Measurements from ENCODE around the gene THADA.
"Not testable (repeated sequence)": the region's sequence is repeated elsewhere in the genome, so short reads cannot be mapped to it uniquely, and the experiment has no call there.

Gene THADA

DNA sequence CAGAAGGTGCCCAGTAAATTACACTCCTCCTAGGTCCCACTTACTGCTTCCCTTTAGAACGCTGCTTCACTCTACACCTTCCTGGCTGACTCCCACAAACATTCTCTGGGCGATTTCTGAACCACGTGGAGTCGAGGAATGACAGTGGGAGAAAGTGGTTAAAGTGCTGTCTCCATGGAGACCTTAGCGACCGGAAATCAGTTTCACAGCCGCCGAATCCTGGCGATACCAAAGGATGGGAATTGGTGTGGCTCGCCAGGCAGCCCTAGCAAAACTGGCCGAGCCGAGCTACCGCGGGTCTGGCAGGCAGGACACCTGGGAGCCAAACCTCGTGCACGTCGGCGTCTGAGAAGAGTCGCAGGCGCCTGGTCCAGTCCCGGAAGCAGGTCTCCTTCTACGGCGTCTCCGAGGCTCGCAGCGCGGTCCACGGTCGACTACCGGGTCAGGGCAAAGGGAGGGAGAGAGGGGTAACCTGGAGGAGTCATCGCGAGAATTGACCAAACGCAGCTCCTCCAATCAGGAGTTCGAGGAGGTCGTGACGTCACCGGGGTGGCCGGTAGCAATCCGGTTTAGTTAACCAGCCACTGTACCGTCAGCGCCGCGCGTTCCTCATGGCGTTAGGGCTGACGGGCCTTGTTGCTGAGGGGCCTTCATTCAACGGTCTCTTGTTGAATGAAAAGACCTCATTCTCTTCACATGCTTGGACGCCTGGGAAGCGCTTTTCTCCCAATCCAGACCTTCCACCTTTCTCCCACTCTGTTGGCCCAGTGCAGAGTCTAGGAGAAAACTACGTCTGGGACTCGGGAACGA lies at the start of gene THADA:
TSS of gene THADA (minus strand) at position 436 of the 810 bp plus-strand sequence. CDS start 3,646 bp downstream, outside the sequence.
- in situ Hi-C loops (cut with MboI; ENCODE audit: low sequenced_read_pairs), result no loop called here

DNA sequence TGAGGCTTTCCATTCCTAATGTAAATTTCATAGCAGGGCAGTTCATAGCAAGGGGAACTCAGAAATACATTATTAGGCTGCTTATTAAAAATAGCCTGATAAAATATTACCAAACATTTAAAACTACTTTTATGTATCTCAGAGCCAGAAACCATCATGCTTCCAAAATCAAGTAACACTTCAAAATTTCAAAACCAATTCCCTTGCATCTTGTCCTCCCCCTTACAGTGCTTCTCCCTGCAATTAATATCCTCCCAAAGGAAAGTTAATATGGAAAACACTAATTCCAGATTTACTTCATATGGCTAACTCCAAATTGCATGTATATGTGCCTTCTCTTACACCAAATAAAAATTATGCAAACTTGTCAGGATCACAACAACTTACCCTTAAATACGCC lies 47.8 kb upstream of the THADA start:
- in situ Hi-C loops (cut with MboI; ENCODE audit: low sequenced_read_pairs), result no loop called here

DNA sequence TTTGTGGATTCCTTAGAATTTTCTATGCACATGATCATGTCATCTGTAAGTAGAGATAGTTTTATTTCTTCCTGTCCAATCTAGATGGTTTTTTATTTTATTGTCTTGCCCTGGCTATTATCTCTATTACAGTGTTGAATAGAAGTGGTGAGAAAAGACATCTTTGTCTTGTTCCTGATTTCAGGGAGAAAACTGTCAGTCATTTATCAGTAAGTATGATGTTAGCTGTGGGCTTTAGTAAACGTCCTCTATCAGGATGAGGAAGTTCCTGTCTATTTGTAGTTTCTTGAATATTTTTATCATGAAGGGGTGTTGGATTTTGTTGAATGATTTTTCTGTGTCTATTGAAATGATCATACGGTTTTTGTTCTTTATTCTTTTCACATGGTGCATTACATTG lies 46.5 kb upstream of the THADA start:
- in situ Hi-C loops (cut with MboI; ENCODE audit: low sequenced_read_pairs), result no loop called here

- in situ Hi-C loops (cut with MboI; ENCODE audit: low sequenced_read_pairs), result no loop called here
These were observed 41.4 kb upstream of the THADA start, which contains the start of gene PLEKHH2 for GRCh38 chr2:43637030-43637803. Gene PLEKHH2, plus strand, starts transcription at chr2:43637260. Its CDS starts 7,414 bp downstream, at chr2:43644674.

DNA sequence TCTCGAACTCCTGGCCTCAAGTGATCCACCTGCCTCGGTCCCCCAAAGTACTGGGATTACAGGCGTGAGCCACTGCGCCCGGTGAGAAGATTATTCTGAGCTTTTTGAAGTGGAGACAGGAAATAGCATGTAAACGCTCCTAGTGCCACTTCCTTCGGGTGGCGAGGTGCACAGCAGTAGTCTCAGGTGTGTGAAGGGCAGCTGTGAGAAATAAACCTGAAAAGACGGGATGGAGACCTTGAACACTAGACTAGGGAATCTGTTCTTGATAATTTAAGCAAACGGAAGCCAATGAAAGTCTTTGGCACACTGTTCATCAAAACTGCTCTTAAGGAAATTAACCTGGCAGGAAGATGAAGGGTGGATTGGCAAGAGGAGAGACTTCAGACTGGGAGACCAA lies 40.8 kb upstream of the THADA start:
- in situ Hi-C loops (cut with MboI; ENCODE audit: low sequenced_read_pairs), result no loop called here

GRCh38 chr2:43636153-43636552 lies 40.3 kb upstream of the THADA start:
- in situ Hi-C loops (cut with MboI; ENCODE audit: low sequenced_read_pairs), result not testable (repeated sequence)

DNA sequence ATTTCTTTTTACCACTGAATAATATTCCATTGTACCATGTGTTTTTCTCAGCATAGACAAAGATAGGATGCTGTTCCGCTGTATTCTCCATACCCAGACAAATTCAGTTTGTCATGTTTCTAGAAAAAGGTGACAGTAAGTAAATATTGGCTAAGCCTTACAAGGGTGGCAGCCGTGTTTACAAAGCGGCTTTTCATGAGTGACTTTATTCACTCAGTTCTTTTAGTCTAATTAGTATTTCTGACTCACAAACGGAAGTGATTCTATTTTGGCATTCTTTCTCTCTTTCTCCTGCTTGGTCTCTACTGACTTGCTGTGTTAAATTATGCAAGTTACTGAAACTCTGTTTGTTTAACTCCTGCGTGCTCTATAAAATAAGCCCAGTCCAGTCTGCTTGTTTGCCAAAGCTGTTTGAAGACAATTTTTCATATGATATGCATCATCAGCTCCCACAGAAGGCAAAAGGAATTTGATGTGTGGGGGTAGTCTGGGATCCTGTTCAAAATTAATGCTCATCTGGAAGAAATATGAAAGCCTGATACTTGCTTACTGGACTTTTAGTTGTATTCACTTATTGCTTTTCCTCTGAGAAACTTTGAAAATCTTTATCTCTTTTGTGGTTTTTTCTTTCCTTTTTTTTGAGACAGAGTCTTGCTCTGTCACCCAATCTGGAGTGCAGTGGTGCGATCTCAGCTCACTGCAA lies 38.9 kb upstream of the THADA start:
- in situ Hi-C loops (cut with MboI; ENCODE audit: low sequenced_read_pairs), result no loop called here

DNA sequence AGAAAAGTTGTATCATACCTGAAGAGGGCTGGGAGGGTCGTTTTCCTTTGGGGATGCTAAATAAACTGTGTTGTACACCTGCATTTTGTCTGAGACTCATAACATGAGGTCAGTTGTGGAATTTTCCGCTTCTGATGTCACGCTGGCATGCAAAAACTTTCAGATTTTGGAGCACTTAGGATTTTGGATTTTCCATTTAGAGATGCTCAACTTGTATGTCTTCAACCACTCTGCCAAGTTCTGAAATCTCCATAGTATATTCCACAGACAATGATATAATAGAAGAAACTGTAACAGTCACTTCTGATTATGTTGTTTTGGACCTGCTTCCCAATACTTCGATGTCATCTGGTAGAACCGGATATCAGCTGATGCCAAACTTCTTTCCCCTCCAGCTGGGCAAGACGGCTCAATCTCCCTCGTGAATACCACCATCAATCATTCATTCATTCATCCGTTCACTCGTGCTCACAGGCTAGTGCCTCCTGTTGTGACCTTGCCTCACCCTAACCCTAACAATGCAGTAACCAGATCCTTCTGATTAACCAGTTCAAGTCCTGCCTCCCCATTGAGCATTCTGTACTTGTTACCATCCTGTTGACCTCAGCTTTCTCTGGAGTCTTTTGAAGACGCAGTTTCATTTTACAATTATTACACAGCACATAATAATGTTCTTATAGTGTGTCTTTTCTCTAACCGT lies 35.9 kb upstream of the THADA start:
- in situ Hi-C loops (cut with MboI; ENCODE audit: low sequenced_read_pairs), result no loop called here

DNA sequence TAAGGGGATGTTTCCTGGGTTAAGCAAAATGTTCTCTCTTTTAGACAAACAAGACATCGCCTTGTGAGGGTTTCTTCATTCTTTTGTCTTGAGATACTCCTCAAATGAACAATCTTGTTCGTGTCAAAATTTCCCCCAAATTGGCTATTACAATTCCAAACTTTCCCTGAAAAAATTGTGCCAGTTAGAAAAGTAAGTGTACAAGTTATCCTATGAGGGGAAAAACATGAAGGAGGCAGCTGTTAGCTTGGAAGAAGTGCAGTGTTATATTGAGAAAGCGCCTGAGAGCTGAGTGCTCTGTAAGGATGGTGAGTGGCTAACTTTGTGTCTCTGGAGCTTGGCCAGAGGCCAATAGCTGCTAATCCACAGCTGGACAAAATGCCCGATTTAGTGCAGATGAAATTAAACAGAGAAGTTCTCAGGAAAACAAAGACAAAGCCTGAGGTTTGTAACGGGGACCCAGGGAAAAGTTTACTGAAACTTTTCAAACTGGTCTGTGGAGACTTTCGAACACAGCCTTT lies 27.2 kb upstream of the THADA start:
- in situ Hi-C loops (cut with MboI; ENCODE audit: low sequenced_read_pairs), result no loop called here

- in situ Hi-C loops (cut with MboI; ENCODE audit: low sequenced_read_pairs), result no loop called here
These were observed 23.7 kb upstream of the THADA start for GRCh38 chr2:43619511-43619910.

DNA sequence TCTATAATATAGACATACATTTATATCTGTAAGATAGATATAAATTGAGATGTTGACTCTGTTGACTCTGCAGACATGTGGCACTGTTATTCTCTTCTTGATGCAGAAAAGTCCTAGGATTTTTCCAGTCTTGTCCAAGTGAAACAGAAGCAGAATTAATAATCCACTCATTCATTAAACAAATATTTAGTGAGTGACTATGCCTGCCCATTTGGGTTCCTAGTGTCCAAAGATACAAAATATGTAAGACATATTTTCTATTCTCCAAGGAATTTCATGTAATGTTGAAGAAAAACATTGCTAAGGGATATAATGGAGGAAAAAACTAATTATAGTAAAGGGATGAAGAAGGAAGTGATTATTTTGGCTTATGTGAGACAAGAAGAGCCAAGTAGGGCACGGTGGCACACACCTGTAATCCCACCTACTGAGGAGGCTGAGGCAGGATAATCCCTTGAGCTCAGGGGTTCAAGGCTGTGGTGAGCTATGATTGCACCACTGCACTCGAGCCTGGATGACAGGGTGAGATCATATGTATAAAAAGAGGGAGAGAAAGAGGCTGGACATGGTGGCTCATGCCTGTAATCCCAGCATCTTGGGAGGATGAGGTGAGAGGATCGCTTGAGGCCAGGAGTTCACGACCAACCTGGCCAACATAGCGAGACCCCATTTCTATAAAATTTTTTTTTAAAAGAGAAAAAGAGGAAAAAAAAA lies 21.3 kb upstream of the THADA start:
- in situ Hi-C loops (cut with MboI; ENCODE audit: low sequenced_read_pairs), result no loop called here

DNA sequence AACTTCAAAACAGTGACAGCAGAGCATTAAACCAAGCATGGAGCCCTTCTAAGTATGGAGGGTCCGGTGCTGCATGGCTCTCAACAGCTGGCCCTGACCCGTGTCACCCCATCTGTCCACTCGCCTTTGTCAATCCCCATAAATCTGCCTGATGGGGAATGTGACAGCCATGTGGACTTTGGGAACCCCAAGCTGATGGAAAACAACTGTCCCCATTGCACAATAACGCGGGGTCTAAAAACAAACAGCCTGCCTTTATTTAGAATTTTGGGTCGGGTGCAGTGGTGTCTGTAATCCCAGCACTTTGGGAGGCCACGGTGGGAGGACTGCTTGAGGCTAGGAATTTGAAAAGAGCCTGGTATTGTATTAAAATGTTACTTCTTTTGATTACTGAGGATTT lies 17.1 kb upstream of the THADA start:
- in situ Hi-C loops (cut with MboI; ENCODE audit: low sequenced_read_pairs), result no loop called here

DNA sequence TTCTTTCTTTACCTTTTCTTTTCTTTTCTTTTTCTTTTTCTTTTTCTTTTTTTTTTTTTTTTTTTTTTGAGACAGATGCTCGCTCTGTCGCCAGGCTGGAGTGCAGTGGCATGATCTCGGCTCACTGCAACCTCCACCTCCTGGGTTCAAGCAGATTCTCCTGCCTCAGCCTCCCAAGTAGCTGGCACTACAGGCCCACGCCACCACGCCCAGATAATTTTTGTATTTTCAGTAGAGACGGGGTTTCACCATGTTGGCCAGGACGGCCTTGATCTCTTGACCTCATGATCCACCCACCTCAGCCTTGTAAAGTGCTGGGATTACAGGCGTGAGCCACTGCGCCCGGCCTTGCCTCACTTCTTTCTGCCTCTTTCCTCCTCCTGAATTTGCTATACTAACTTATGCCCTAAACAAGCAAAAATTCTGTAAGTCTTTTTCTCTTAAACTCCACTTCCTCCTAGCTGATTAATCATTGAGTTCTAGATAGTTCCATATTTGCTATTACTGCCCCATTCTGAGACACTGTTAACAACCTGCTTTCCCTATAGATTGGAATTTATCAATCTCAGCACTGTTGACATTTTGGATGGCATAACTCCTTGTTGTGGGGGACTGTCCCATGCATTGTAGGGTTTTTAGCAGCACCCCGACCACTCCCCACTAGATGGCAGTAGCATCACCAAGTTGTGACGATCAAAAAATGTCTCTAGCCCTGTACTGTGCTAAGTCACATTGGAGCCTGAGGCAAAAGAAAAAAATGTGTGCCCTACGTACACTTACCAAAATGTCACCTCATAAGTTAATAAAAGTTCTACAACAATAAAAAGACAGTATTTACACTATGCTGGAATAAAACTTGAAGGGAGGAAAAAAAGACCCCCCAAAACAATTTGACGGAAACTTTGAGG lies 16.4 kb upstream of the THADA start:
- in situ Hi-C loops (cut with MboI; ENCODE audit: low sequenced_read_pairs), result no loop called here

DNA sequence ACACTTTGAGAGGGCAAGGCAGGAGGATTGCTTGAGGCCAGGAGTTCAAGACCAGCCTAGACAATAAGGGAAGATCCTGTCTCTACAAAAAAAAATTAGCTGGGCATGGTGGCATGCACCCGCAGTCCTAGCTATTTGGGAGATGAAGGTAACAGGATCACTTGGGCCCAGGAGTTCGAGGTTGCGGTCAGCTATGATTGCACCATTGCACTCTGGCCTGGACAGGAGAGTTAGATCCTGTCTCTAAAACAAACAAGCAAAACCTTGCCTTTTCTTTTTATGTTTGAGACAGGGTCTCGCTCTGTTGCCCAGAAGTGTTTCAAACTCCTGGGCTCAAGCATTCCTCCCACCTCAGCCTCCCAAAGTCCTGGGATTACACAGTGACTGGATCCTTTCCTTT lies 14.5 kb upstream of the THADA start:
- in situ Hi-C loops (cut with MboI; ENCODE audit: low sequenced_read_pairs), result no loop called here

DNA sequence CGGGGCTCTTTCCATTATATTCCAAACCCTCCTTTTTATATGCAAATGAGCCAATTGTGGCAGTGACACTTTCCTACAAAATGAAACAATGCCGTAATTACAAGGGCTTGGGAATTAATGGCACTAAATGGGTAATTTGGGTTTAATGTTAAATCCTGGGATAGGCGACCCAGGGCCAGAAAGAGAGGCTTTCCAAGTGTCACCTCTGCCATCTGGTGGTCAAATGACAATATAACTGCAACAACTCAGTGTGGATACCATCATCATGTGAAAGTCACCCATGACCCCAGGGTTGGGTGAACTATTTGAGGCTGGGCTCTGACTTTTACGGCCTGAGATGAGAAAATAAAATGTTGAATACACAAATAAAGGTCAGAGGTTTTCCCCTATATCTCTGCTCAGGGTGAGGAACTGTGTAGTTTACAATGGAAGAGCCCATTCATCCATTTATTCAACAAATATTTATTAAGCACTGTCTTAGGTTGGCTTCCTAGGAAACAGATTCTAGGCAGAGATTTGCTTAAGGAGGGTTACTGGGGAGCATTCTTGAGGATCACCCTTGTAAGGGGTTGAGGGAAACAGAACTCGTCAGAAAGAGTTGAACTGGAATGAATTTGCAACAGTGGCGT lies 13.6 kb upstream of the THADA start:
- in situ Hi-C loops (cut with MboI; ENCODE audit: low sequenced_read_pairs), result no loop called here

GRCh38 chr2:43605851-43606250 lies 10.0 kb upstream of the THADA start:
- in situ Hi-C loops (cut with MboI; ENCODE audit: low sequenced_read_pairs), result no loop called here

GRCh38 chr2:43605079-43605655 lies 9.3 kb upstream of the THADA start:
- in situ Hi-C loops (cut with MboI; ENCODE audit: low sequenced_read_pairs), result no loop called here

GRCh38 chr2:43604674-43605073 lies 8.8 kb upstream of the THADA start:
- in situ Hi-C loops (cut with MboI; ENCODE audit: low sequenced_read_pairs), result no loop called here
